GM10266 (cell line): ENCODE data around the gene UBE2C.

Source experiments
- DNase-seq: peaks from one replicate; pipeline ENCODE4 v3.0.0; 2012; ENCODE audit errors: extremely low spot score
- CTCF ChIP-seq: IDR thresholded peaks from 2 replicates; pipeline ENCODE4 v1.5.1; 2012; ENCODE audit warnings: mild to moderate bottlenecking, low read depth; ENCODE audit not compliant: control insufficient read depth, insufficient read depth; ENCODE audit errors: missing control alignments

UBE2C gene

GRCh38 chr20:45843506-45843905 is 31.1 kb downstream of the UBE2C start:
- DNase-seq = no peak
- no peak for TF ChIP-seq CTCF

- TF ChIP-seq CTCF = no peak
- no peak for DNase-seq
Observed at GRCh38 chr20:45845452-45845851, 33.0 kb downstream of the UBE2C start.

- no peak for DNase-seq
- no peak for TF ChIP-seq CTCF
Observed at GRCh38 chr20:45848421-45848820, 36.0 kb downstream of the UBE2C start.

- no peak for DNase-seq
- no peak for TF ChIP-seq CTCF
Observed at GRCh38 chr20:45848969-45849582, 36.6 kb downstream of the UBE2C start.

GRCh38 chr20:45850238-45850637 is 37.8 kb downstream of the UBE2C start:
- TF ChIP-seq CTCF = no peak
- DNase-seq = no peak

GRCh38 chr20:45850926-45851325 is 38.5 kb downstream of the UBE2C start:
- no peak for TF ChIP-seq CTCF
- no peak for DNase-seq

- TF ChIP-seq CTCF = no peak
- no peak for DNase-seq
Observed at GRCh38 chr20:45851501-45851900, 39.1 kb downstream of the UBE2C start.
